GM18907 (cell line): ENCODE measurements around the gene EGR1.
A peak's percentile ranks its signal among the peaks of the same experiment; 100 is the strongest.
"Not testable (repeated sequence)": the region's sequence is repeated elsewhere in the genome, so short reads cannot be mapped to it uniquely, and the experiment has no call there.

Experiments used
- ATAC-seq: cut with Tn5 transposase; IDR thresholded peaks from one replicate; pipeline ENCODE4 v1.9.1; 2021; ENCODE audit warnings: mild to moderate bottlenecking, moderate library complexity; ENCODE audit not compliant: unreplicated experiment

The EGR1 gene

DNA sequence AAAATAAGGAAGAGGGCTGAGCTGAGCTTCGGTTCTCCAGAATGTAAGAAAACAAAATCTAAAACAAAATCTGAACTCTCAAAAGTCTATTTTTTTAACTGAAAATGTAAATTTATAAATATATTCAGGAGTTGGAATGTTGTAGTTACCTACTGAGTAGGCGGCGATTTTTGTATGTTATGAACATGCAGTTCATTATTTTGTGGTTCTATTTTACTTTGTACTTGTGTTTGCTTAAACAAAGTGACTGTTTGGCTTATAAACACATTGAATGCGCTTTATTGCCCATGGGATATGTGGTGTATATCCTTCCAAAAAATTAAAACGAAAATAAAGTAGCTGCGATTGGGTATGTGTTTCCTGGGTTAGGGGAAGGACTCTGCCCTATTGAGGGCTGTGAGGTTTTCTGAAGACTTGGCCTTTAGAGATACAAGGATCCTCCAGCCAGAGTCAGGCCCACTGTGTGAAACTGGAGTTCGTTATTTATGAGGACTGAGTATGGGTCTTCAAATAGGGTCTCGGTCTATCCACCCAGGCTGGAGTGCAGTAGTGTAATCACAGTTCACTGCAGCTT lies 3.8 kb downstream of the EGR1 start:
- no peak for ATAC-seq

DNA sequence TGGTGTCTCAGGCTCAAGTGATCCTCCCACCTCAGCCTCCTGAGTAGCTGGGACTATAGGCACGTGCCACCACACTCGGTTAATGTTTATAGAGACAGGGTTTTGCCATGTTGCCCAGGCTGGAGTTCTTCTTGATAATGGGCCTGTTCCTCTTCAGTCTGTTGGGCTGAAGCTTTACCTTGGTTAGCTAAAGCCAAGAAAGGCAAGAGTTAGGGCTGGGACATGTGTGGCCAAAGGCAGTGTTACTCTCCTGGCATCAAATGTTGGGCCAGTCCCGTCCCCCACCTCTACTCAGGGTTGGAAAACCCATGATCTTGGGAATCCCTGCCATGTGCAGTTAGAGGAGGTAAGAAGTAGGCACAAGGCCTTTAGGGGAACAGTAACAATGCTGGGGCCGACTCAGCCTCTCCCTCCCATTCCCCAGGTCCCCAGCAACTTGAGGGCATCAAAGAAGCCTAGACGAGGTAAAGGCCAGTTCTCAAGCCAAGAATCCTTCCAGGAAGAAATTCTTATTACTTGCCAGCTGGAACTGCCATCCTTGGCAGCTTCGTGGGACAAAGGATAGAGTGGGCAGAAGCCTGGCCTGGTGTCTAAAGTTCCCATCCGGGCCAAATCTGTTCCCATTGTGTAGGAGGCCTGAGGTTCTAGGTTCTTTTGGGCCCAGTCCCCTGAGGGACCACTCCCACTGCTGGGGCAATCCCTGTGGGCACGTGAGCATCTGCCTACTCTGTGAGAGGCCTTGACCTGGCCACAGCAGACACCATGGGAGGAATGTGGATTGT lies 4.5 kb downstream of the EGR1 start:
- no peak for ATAC-seq

DNA sequence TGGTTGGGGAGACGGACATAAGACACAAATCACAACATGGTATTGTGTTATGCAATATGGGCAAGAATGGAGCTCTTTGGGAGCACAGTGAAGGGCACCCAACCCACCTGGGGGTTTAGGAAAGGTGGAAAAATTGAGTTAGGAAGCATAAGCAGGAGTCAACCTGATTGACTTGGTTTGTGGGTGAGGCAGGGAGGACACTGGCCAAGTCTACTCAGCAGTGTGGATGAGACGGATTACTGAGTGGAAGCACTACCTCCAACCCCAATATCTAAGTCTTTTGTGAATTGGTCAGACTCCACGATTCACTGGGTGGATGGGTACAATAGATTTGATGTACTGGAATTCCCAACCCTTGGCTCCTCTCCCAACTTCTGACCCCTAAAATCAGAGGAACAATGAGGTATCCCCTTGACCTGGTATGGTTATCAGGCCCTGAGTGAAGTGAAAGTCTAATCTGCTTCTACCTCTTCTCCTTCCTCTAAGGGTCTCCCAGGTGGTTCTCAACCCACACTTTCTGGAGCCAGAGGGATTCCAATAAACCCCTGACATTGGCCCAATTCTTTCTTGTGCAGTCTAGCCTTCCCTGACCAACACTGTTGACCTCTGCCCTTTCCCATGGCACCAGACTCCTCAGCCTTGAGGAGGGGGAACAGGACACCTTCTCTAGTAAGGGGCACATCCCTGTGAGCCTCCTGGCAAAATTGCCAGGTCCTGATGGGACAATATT lies 5.2 kb downstream of the EGR1 start:
- no peak for ATAC-seq

DNA sequence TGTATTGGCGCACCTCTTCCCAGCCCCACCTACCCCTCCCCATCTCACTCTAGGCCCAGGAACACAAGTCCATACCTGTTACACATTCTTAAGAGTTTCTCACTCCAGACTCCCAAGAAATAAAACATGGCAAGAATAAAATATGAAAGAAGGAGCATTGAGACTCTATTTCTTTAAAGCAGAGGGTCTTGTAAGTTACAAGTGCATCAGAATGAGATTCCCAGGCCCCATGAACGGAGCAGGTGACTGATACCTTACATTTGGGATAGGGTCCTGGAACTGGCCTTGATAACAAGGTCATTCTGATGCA lies 5.7 kb downstream of the EGR1 start:
- no peak for ATAC-seq

DNA sequence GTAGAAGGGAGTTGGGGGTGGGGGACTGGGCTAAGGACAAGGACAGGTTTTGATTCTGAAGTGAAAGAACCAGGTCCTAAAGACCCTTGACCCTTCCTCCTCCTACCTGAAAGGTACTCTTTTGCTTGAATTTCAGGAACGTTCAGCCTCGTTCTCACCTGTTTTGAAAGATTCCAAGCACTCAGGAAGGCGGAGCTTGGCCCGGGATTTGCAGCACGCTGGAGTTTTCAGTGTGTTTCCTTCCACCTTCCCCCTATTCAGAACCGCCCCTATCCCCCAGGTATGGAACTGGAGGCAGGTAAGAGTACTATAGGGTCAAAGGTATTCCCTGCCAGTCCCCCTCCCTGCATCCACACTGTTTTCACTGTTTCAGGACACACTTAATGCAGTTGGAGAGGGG lies 7.1 kb downstream of the EGR1 start:
- no peak for ATAC-seq

DNA sequence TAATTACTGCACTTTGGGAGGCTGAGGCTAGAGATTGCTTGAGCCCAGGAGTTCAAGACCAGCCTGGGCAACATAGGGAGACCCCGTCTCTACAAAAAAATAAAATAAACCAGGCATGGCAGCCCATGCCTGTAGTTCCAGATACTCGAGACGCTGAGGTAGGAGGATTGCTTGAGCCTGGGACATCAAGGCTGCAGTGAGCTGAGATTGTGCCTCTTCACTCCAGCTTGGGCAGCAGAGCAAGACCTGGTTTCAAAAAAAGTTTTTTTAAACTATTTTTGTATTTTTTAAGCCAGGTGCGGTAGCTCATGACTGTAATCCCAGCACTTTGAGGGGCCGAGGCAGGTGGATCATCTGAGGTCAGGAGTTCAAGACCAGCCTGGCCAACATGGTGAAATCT lies 7.9 kb downstream of the EGR1 start:
- ATAC-seq = not testable (repeated sequence)

DNA sequence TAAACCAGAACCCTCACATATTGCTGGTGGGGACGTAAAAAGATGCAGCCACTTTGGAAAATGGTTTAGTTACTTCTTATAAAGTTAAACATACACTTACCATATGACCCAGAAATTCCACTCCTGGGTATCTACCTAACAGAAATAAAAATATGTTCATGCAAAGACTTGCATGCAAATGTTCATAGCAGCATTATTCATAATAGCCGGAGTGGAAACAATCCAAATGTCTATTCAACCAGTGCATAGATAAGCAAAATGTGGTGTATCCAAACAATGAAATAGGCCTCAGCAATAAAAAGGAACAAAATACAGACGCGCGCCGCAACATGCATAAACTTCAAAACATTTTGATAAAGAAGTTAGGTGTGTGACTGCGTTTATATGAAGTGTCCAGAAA lies 11.6 kb downstream of the EGR1 start:
- ATAC-seq = no peak

DNA sequence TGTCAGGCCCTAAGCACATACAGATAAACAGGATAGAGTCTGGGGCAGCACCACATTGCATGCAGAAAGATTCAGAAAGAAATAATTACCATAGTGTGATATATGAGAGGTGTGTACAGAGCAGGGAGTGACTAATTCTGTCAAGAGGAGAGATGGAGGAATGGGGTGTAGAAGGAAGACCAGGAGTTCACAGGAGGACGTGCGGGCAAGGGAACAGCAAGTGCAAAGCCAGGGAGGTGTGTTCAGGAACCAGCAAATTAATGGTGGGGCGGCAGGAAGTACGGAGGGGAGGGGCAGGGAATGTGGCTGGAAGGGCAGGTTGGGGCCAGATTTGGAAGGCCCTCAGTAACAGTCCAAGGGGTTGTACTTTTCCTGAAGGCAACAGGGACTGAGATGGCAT lies 17.4 kb downstream of the EGR1 start:
- no peak for ATAC-seq

DNA sequence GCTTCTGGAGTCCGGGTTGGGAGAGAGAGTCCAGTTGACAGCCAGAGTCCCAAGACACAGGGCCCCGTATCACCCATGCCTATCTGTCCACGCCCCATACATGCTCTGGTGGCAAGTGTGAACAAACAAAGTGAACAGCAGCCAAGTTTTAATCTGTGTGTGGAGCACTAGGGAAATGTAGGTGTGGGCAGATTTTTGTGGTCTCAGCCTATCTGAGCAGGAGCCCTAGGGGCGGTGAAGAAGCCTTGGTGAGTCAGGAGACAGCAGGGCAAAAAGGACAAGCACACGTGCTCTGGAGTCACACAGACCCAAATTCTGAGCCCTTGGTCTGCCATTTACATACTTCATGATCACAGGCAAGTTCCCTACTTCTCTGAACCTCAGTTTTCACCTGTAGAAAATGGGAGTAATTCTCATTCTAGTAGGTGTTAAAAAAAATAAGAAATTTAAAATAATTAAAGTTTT lies 23.2 kb downstream of the EGR1 start:
- ATAC-seq = no peak

DNA sequence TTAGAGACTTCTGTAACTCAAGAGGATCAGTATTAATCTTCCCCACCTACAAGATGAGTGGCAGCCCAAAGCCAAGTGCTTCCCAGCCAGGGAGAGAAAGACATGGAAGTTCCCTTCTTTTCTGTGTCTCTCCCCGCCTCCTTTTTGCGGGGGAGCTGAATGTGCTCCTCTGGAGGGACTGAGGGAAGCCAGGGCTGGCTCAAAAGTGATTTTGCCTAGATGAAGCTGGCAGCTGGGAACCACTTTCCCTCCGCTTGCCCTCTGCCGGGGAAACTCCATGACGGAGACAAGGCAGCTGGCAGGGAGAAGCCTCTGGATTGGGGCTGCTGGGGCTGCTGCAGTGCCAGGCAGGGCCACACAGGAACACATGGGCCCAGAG lies 24.4 kb downstream of the EGR1 start:
- no peak for ATAC-seq

DNA sequence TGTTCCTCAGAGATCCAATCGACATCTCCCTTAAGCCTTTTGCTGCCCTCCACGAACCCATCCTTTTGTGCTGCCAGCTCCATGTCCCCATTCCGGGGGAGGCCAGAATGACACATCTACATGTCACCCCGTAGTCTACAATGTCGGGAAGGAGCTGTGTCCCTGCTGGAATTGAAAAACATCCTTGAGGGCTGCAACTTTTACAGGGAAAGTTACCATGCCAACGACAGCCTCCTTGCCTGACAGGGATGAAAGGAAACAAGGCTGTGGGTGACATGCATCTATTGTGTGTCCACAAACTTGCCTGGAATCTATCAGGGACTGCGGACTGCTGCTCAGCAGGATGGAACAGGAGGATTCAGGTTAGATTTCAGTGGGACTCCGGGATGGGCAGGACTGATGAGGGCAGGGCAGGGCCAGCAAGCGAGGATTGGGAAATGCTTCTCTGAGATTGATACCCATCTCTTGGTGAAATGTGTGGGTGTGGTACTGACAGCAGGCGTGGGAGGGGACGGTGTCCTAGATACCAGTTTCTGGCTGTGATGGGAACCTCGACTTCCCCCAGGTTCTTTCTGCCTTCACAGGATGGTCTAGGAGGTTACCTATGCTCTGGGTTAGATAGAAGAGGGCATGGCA lies 25.5 kb downstream of the EGR1 start:
- no peak for ATAC-seq

DNA sequence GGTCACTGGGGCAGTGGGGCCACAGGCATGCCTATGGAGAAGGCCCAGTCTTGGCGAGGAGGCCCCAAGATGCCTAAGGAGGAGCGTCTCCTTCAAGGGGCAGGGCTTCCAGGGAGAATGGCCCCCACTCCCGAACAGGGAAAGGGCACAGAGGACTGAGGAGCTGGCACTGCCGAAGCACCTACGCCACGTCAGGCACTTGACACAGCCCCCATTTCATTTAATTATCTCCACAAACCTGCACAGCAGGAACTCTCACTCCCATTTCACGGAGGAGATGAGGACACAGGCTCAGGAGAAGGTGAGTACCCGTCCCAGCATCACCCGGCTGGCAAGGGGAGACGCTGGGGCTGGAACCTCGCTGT lies 26.0 kb downstream of the EGR1 start:
- no peak for ATAC-seq

DNA sequence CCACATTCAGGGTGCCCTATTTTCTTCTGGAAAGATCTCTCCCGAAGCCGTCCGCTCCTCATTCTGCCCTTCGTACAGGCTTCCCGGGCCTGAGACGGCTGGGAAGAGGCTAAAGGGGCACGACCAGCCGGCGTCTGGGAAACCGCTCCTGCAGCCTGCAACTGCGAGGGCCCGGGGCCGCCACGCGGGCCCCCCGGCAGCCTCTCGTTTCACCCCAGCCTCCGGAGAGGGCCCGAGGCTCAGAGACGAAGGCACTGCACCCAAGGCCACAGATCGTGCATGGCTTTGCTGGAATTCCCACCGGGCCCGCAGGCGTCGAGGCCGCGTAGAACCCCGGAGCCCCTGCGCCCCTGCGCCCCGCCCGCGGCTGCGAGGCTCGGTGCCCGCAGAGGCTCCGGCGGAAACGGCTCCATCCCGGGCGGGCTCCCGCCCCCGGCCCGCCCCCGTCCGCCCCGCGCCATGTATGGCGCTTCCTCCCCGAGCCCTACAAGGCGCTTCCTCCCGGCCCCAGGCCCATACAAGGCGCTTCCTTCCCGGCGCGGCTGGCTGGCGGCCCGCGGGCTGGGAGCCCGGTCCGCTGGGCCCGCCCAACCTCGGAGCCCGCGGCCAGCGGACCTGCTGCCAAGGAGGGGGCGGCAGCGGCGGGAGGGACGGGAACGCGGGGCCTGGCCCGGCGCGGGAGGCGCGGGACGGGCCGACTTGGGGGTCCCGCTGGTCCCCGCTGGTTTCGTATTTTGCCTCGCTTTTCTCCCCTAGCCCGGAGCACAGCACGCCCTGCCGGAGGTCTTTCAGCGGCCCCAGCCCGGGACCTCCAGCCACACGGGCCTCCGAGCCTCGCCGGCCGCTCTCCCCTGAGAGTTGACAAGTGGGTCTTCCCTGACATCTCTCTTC lies 26.6 kb downstream of the EGR1 start:
- peak; percentile 97 for ATAC-seq

DNA sequence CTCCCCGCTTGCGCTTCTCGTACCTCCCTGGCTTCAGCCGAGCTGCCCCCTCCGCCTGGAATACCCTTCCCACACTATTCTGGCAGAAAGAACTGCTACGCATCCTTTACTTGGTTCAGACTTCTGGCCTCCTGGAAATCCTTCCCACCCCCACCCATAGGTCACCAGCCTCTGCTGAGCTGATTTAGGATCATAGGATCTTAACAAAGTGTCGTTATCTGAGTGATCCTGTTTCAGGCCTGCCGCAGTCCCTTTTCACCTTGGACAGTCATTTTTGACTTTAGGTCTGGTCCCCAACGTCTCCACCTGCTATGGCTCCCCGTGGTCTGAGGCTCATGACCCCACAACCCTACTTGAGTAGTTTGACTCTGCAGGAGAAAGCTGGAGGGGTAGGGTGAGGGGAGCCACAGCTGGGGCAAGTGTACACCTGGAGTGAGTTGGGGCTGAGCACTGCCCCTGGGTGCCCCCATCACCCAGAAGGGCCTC lies 27.3 kb downstream of the EGR1 start:
- ATAC-seq = no peak

DNA sequence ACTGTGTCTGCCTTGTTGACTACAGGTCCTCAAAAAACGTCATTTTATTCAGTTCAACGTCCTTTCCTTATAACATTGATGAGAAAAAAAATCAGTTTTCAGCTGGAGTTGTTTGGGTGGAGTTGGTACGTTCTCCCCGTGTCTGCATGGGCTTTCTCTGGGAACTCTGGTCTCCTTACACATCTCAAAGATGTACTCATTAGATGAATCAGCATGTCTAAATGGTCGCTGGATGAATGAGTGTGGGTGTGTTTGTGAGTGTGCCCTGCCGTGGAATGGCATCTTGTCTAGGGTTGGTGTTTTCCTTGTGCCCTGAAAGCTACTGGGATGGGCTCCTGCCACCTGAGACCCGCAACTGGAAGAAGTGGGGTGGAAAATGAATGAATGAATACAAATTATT lies 30.1 kb downstream of the EGR1 start:
- ATAC-seq = no peak

DNA sequence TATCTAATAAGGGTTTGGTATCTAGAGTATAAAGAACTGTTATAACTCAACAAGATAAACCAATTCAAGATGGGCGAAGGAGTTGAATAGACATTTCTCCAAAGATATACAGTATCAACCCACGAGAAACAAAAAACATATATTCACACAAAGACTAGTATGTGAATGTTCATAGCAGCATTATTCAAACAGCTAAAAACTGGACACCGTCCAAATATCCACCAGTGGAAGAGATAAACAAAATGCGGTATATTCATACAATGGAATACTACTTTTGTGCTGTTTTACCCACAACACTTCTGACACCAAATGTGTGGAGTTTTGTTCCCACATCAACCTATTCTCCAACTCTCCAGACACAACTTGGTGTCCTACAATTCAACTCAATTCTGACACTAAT lies 33.1 kb downstream of the EGR1 start:
- no peak for ATAC-seq

DNA sequence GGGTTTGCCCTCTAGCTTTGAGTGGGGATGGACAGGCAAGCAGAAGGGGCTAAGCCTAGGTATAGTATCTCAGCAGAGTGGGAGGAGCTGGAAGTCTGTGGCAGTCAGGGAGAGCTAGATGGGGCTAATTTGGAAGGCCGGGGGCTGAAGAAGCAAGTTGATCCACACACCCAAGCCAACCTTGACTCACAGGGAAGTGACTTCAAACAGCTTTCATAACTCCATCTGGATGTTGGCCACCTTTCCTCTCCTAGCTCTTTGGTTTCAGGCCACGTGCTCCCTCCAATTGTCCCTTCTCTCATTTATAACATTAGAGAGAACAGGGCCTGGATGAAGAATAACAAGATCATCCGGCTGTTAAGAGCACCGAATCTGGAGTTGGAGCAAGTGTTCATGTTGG lies 36.8 kb downstream of the EGR1 start:
- ATAC-seq = no peak

DNA sequence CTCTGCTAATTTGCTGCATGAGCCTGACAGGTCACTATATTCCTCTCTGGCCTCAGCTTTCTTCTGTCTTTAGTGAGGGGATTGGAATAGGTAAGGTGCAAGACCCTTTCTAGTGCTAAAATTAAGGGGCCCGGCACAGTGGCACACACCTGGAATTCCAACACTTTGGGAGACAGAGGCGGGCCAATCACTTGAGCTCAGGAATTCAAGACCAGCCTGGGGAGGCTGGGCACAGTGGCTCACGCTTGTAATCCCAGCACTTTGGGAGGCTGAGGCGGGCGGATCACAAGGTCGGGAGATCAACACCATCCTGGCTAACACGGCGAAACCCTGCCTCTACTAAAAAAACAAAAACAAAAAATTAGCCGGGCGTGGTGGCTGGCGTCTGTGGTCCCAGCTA lies 37.2 kb downstream of the EGR1 start:
- no peak for ATAC-seq

DNA sequence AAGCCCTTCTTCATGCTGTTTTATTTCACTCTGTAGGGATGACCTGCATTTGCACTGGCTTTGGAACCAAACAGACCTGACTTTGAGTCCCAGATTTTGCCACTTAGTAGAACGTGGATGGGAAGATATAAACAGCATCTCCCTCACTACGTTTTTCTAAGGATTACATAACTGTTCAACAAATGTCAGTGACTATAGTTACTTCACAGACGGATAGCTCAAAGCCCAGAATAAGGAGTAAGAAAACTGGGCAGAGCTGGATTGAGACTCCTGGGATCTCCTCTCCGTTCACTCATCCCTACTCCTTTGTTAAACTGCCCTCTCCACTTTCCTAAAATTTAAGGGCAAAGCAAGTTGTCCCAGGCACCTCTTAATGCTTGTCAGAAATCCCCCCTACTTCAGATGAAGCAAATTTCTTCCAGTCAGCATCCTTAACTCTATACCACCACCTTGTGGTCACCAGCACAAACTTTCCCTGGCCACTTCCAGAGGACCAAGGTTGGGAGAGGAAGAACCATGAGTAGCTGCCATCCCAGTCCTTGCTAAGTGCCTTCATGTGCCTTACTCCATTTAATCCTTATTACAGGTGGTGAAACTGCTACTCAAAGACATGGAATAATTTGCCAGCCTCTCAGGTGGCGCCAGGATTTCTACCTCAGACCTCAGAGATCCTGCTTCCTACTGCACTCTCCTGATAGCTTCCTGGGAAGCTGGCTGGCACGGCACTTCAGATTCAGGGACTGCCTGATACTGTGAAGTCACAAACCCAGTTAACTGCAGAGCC lies 38.4 kb downstream of the EGR1 start:
- no peak for ATAC-seq

DNA sequence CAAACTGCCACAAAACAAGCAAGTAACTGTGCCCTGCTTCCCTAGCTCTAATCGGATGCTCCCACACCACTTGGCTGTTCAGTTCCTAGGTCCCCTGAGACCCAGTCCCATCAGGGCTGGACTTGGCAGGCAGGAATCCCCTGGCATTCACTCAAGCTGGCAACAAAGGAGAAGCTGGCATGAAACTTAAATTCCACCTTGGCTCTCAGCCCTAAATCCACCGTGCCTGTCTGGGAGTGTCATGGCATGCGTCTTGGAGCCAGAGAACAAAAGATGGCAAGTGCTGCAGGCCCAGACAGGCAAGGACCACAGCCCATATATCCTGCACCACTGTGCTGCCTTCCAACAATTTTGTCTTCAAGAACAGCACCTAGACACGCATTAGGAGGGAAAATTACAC lies 39.5 kb downstream of the EGR1 start:
- ATAC-seq = no peak
